Small intestine (tissue), 7 donors: ENCODE measurements around the gene EXPH5. TPM values are rescaled to one million over a fixed set of nuclear protein-coding genes. Genes with fewer than 3 reads are reported as not detected.

ENCODE experiments used
- DNase-seq, 2 donors: peaks; one replicate each; pipeline versions ENCODE4 v3.0.0 to v3.0.0-alpha.2; 2013
- FAIRE-seq: peaks from 2 replicates; lab custom pipeline; 2012; peaks lifted over from hg19 to GRCh38; lab: Jason Lieb, UNC
- H3K27ac ChIP-seq, 3 donors: one replicate each; pipeline ENCODE4 v1.5.1; 2013; ENCODE audit warnings: low read length in 2 of 3, mild to moderate bottlenecking in 2 of 3, control low read depth in 1 of 3, inconsistent platforms in 1 of 3, low read depth in 1 of 3, moderate library complexity in 1 of 3
- H3K27me3 ChIP-seq, 3 donors: one replicate each; pipeline ENCODE4 v1.6.1; 2013; ENCODE audit warnings: low read length in 3 of 3, inconsistent platforms in 1 of 3; ENCODE audit not compliant: control insufficient read depth in 3 of 3, insufficient read depth in 3 of 3
- H3K36me3 ChIP-seq, 3 donors: one replicate each; pipeline ENCODE4 v1.6.1; 2013; ENCODE audit warnings: low read length in 3 of 3, inconsistent platforms in 1 of 3, low read depth in 1 of 3, mild to moderate bottlenecking in 1 of 3, moderate library complexity in 1 of 3; ENCODE audit not compliant: control insufficient read depth in 3 of 3, insufficient read depth in 2 of 3
- H3K4me1 ChIP-seq, 3 donors: one replicate each; pipeline ENCODE4 v1.6.1; 2013; ENCODE audit warnings: low read length in 2 of 3, inconsistent platforms in 1 of 3, low read depth in 1 of 3, mild to moderate bottlenecking in 1 of 3, moderate library complexity in 1 of 3; ENCODE audit not compliant: control insufficient read depth in 3 of 3, insufficient read depth in 2 of 3
- H3K4me3 ChIP-seq, 3 donors: one replicate each; pipeline ENCODE4 v1.5.1; 2013; ENCODE audit warnings: low read length in 3 of 3, control low read depth in 1 of 3, inconsistent platforms in 1 of 3, low read depth in 1 of 3, mild to moderate bottlenecking in 1 of 3, moderate library complexity in 1 of 3
- H3K9me3 ChIP-seq, 2 donors: one replicate each; pipeline ENCODE4 v1.6.1; 2013; ENCODE audit warnings: low read depth in 1 of 2, low read length in 1 of 2; ENCODE audit not compliant: control insufficient read depth in 2 of 2, insufficient read depth in 1 of 2
- WGBS, 3 donors: extraction: QIAGEN DNeasy Blood & Tissue Kit; methylation state at CpG; one replicate each; pipeline ENCODE4 v1.1.7; 2013; 5-methylcytosine and 5-hydroxymethylcytosine counted together
- polyA plus RNA-seq, 4 donors: library from polyadenylated mRNA; stranded (reverse) in 3 of 4; unstranded in 1 of 4; fragments of 200-250 nt in 3 of 4; fragments of 120-200 nt in 1 of 4; gene quantifications; one replicate each; pipeline versions ENCODE4 v1.2.1 to v1.2.3, GENCODE V29; 2013
- donor health status: healthy with polysubstance abuse.
- donor health status: control.
- donor health status: control.
- donor health status: Bipolar disorder and iron deficiency.
- donor health status: healthy.

The EXPH5 gene
- polyA plus RNA-seq, 4 donors = 0.22 to 1.8 (median 0.60) TPM

- no peak for FAIRE-seq
- Histone ChIP-seq H3K9me3 (no peaks in the 10 kb centered on the region), H3K36me3 (no peaks in the 10 kb centered on the region), H3K4me1 (peaks cover 3 to 8% (median 8%) of the 10 kb centered on the region in 3 donors), H3K4me3 (peak within 1 kb of the TSS; percentile 65 to 71 (median 68)), H3K27ac (peak within 1 kb of the TSS; percentile 91 to 97 (median 92)), H3K27me3 (no peaks in the 10 kb centered on the region)
- 0 to 1% (median 0%) methylated on average over 46 to 84 of the region's 84 CpGs for WGBS, 3 donors
- DNase-seq = peak; percentile 27 to 78
Observed at GRCh38 chr11:108498046-108498815, 95.3 kb downstream of the EXPH5 start, which contains the start of gene POGLUT3. Gene POGLUT3 (minus strand): TSS chr11:108498384. CDS start chr11:108498366, 18 bp downstream.

- no peaks in the 10 kb centered on the region for H3K27me3 ChIP-seq
- no peaks in the 10 kb centered on the region for H3K9me3 ChIP-seq
- DNase-seq (peak; percentile 93 to 94), FAIRE-seq (no peak)
- no peaks in the 10 kb centered on the region for H3K36me3 ChIP-seq
- peak overlapping the region; percentile 91 to 97 (median 92) for H3K27ac ChIP-seq
- H3K4me3 ChIP-seq = peak overlapping the region; percentile 65 to 71 (median 68)
- peaks cover 3 to 8% (median 8%) of the 10 kb centered on the region in 3 donors for H3K4me1 ChIP-seq
- 1% methylated on average over 30 of the region's 30 CpGs for WGBS, 3 donors
Observed at GRCh38 chr11:108497317-108498045, 96.1 kb downstream of the EXPH5 start.

GRCh38 chr11:108496643-108497256 lies 96.8 kb downstream of the EXPH5 start:
- Histone ChIP-seq H3K4me3 (peak overlapping the region in 2 of 3 donors; percentile 68 to 71), H3K27me3 (no peaks in the 10 kb centered on the region), H3K4me1 (peaks cover 3 to 8% (median 8%) of the 10 kb centered on the region in 3 donors), H3K27ac (peak overlapping the region; percentile 91 to 97 (median 92)), H3K9me3 (no peaks in the 10 kb centered on the region), H3K36me3 (no peaks in the 10 kb centered on the region)
- FAIRE-seq (no peak), DNase-seq (peak in 1 of 2 donors; percentile 22)
- WGBS, 3 donors = 74 to 87% (median 80%) methylated on average over 7 of the region's 7 CpGs

DNA sequence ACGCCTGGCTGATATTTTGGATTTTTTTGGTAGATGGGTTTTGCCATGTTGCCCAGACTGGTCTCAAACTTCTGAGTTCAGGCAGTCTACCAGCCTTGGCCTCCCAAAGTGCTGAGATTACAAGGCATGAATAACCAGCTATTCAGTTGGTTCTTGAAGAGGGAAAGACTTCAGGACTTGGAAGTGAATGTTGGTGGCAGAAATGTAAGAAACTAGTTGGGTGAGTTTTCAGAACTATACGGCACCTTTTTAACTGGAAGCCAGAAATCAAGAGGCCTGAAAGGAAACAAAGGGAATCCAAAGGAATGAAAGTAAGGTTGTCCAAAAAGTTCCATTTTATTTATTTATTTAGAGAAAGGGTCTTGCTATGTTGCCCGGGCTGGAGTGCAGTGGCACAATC lies 98.2 kb downstream of the EXPH5 start:
- DNase-seq (no peak), FAIRE-seq (no peak)
- no peak overlapping the region for H3K27ac ChIP-seq

GRCh38 chr11:108494182-108494581 lies 99.4 kb downstream of the EXPH5 start:
- no peak for FAIRE-seq

More for the DNA sequence above, 98.2 kb downstream of the EXPH5 start:
- no peaks in the 10 kb centered on the region for H3K27me3 ChIP-seq
- peaks cover 3 to 8% (median 8%) of the 10 kb centered on the region in 3 donors for H3K4me1 ChIP-seq
- peaks cover 0 to under 1% (median 0%) of the 10 kb centered on the region in 3 donors for H3K36me3 ChIP-seq
- 91 to 98% (median 95%) methylated on average over 3 of the region's 3 CpGs for WGBS, 3 donors
- no peaks in the 10 kb centered on the region for H3K9me3 ChIP-seq
- H3K4me3 ChIP-seq = no peak overlapping the region

DNA sequence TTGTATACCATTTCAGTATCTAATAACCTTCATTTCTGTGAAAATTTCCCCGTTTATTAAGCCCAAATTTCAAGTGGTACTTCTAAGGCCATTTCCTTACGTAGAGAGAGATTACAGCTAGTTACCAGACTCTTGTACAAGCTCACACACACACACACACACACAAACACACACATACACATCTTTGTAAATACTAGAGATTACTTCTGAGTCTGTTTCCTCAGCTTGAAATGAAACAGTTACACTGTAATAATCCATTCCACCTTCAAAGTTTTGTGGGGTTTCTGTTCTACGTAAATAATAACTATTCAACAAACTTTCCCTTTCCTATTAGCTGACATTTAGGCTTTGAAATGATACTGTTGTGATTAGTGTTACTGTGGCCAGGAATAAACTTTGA lies 101.6 kb downstream of the EXPH5 start:
- peaks cover 3 to 6% (median 4%) of the 10 kb centered on the region in 3 donors for H3K4me1 ChIP-seq
- FAIRE-seq (no peak), DNase-seq (no peak)
- no peak overlapping the region for H3K4me3 ChIP-seq
- H3K36me3 ChIP-seq = peaks cover 0 to 12% (median 4%) of the 10 kb centered on the region in 3 donors
- no peak overlapping the region for H3K27ac ChIP-seq
- 87 to 96% (median 93%) methylated on average over 3 of the region's 3 CpGs for WGBS, 3 donors
- no peaks in the 10 kb centered on the region for H3K9me3 ChIP-seq
- H3K27me3 ChIP-seq = no peaks in the 10 kb centered on the region

More at GRCh38 chr11:108494182-108494581, 99.4 kb downstream of the EXPH5 start:
- no peak overlapping the region for H3K27ac ChIP-seq
- no peaks in the 10 kb centered on the region for H3K27me3 ChIP-seq
- DNase-seq = peak in 1 of 2 donors; percentile 22
- no peak overlapping the region for H3K4me3 ChIP-seq
- H3K36me3 ChIP-seq = peaks cover 0 to 8% (median 4%) of the 10 kb centered on the region in 3 donors
- WGBS, 3 donors = 16 to 46% (median 31%) methylated on average over 6 of the region's 6 CpGs
- no peaks in the 10 kb centered on the region for H3K9me3 ChIP-seq
- H3K4me1 ChIP-seq = peaks cover 3 to 8% (median 8%) of the 10 kb centered on the region in 3 donors

DNA sequence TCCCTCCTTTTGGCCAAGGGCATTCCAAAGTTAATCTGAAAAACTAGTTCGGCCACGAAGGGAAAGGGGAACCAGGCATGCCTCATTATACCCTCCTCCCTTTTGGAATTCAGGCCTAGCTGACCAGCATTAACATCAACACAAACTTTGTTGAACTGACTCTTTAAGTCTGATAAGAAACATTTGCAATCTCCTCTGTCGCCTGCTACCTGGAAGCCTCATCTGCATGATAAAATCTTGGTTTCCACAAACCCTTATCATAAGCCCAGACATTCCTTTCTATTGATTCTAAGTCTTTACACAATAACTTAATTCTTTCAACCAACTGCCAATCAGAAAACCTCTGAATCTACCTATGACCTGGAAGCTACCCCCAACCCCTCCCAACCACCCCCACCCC lies 106.7 kb downstream of the EXPH5 start:
- Histone ChIP-seq H3K27me3 (no peaks in the 10 kb centered on the region), H3K36me3 (peaks cover 1 to 19% (median 4%) of the 10 kb centered on the region in 3 donors), H3K9me3 (no peaks in the 10 kb centered on the region), H3K4me1 (no peaks in the 10 kb centered on the region), H3K4me3 (no peak overlapping the region), H3K27ac (no peak overlapping the region)
- FAIRE-seq (no peak), DNase-seq (no peak)
- WGBS, 3 donors = 93 to 94% (median 93%) methylated on average over 3 of the region's 3 CpGs

- FAIRE-seq = no peak
- Histone ChIP-seq H3K36me3 (peaks cover 1 to 19% (median 4%) of the 10 kb centered on the region in 3 donors), H3K27me3 (no peaks in the 10 kb centered on the region), H3K27ac (no peak overlapping the region), H3K4me3 (no peak overlapping the region), H3K4me1 (no peaks in the 10 kb centered on the region), H3K9me3 (no peaks in the 10 kb centered on the region)
- DNase-seq = no peak
- 94 to 99% (median 97%) methylated on average over 3 of the region's 3 CpGs for WGBS, 3 donors
Observed at GRCh38 chr11:108486331-108486730, 107.2 kb downstream of the EXPH5 start.
